ENCODE results near the gene PSMB10.

PSMB10 gene

GRCh38 chr16:67884684-67885083, 52.0 kb downstream of the PSMB10 start, which contains the start of gene NRN1L (continued):
- TF ChIP-seq ZNF529 (tag by site-specific recombination; IDR thresholded peaks at IDR 0.05; ENCODE audit: insufficient replicate concordance) (no peak), ZNF157 (tag by site-specific recombination; IDR thresholded peaks at IDR 0.05) (no peak), HIC1 (tag by site-specific recombination; IDR thresholded peaks at IDR 0.05) (peak; percentile 80), KLF1 (tag by site-specific recombination; IDR thresholded peaks at IDR 0.05) (0 out of 2 replicates have a peak, but pooled peaks have one; percentile 61), ZBTB49 (tag by site-specific recombination; IDR thresholded peaks at IDR 0.05; ENCODE audit: low read depth) (no peak), ZNF341 (tag by site-specific recombination; IDR thresholded peaks at IDR 0.05; ENCODE audit: low read depth) (0 out of 2 replicates have a peak, but pooled peaks have one; percentile 20), YY2 (tag by site-specific recombination; IDR thresholded peaks at IDR 0.05) (no peak), KLF9 (tag by site-specific recombination; IDR thresholded peaks at IDR 0.05; ENCODE audit: low read depth) (peak; percentile 93), SP7 (tag by site-specific recombination; IDR thresholded peaks at IDR 0.05) (0 out of 2 replicates have a peak, but pooled peaks have one; percentile 14), SP3 (tag by site-specific recombination; IDR thresholded peaks at IDR 0.05) (peak; percentile 60), SETDB1 (IDR thresholded peaks at IDR 0.05; ENCODE audit: insufficient read length, low read length) (no peak), ZFP3 (tag by site-specific recombination; IDR thresholded peaks at IDR 0.05; ENCODE audit: low read depth) (no peak), OSR2 (tag by site-specific recombination; IDR thresholded peaks at IDR 0.05) (peak; percentile 90), ZNF48 (tag by site-specific recombination; IDR thresholded peaks at IDR 0.05) (no peak), PRDM6 (tag by site-specific recombination; IDR thresholded peaks at IDR 0.05) (no peak), ZNF580 (tag by site-specific recombination; IDR thresholded peaks at IDR 0.05) (no peak), GFI1B (tag by site-specific recombination; IDR thresholded peaks at IDR 0.05) (no peak), ZNF366 (tag by site-specific recombination; conservative IDR thresholded peaks at IDR 0.05) (no peak), RBAK (tag by site-specific recombination; IDR thresholded peaks at IDR 0.05) (no peak), ZNF843 (tag by site-specific recombination; IDR thresholded peaks at IDR 0.05) (0 out of 2 replicates have a peak, but pooled peaks have one; percentile 16), ZNF660 (tag by site-specific recombination; IDR thresholded peaks at IDR 0.05) (peak; percentile 55; the same call in 1 of the 2 replicates), ZNF292 (tag by site-specific recombination; IDR thresholded peaks at IDR 0.05; ENCODE audit: borderline replicate concordance, low read depth) (no peak), PRDM10 (tag by site-specific recombination; IDR thresholded peaks at IDR 0.05) (0 out of 2 replicates have a peak, but pooled peaks have one; percentile 21), ZNF692 (tag by site-specific recombination; IDR thresholded peaks at IDR 0.05) (0 out of 2 replicates have a peak, but pooled peaks have one; percentile 45), ZBTB44 (tag by site-specific recombination; IDR thresholded peaks at IDR 0.05) (peak; percentile 99)
